ENCODE data around the gene ASTN2.

- TF ChIP-seq CTCF (conservative IDR thresholded peaks at IDR 0.05; ENCODE audit: low read length) (peak; percentile 86), EZH2phosphoT487 (IDR thresholded peaks at IDR 0.05; ENCODE audit: borderline replicate concordance, low read depth, low read length) (no peak)
Observed at GRCh38 chr9:116589392-116590354, 825.2 kb downstream of the ASTN2 start.
